Ovary (tissue), 9 donors: ENCODE results near the gene JPT1. TPM values are rescaled to one million over a fixed set of nuclear protein-coding genes. Genes with fewer than 3 reads are reported as not detected.
A peak's percentile ranks its signal among the peaks of the same experiment; 100 is the strongest.
"Not testable (repeated sequence)": the region's sequence is repeated elsewhere in the genome, so short reads cannot be mapped to it uniquely, and the experiment has no call there.

Experiments
- DNase-seq, 5 donors: peaks; one replicate each; pipeline ENCODE4 v3.0.0-alpha.2; 2019 to 2020
- H3K27ac ChIP-seq, 2 donors: fragments of 200-600 bp; one replicate each; pipeline versions ENCODE4 v1.5.1 to v1.8.0; 2019 to 2022
- H3K27me3 ChIP-seq: fragments of 200-600 bp; one replicate; pipeline ENCODE4 v1.8.0; 2022
- H3K36me3 ChIP-seq: fragments of 200-600 bp; sonication (generic); one replicate; pipeline ENCODE4 v1.5.1; 2019
- H3K4me1 ChIP-seq: one replicate; pipeline ENCODE4 v1.8.1; 2013; ENCODE audit warnings: mild to moderate bottlenecking, moderate library complexity; ENCODE audit not compliant: insufficient read depth
- H3K4me3 ChIP-seq: fragments of 200-600 bp; sonication (generic); one replicate; pipeline ENCODE4 v1.5.1; 2017
- H3K9me3 ChIP-seq, 2 donors: fragments of 200-600 bp in 1 of 2; sonication (generic) in 1 of 2; one replicate each; pipeline versions ENCODE4 v1.5.1 to v1.8.1; 2013 to 2019; ENCODE audit warnings: mild to moderate bottlenecking in 1 of 2, moderate library complexity in 1 of 2
- CTCF ChIP-seq, 3 donors: fragments of 450-650 bp in 2 of 3; fragments of 200-600 bp in 1 of 3; IDR thresholded peaks; one replicate each; pipeline versions ENCODE4 v1.5.1 to v1.8.0; 2016 to 2022; ENCODE audit warnings: antibody characterized with exemption in 3 of 3, mild to moderate bottlenecking in 1 of 3
- EP300 ChIP-seq: sonication (generic); formaldehyde crosslinking; IDR thresholded peaks from one replicate; pipeline ENCODE4 v1.6.1; 2017; ENCODE audit warnings: antibody characterized with exemption
- POLR2A ChIP-seq: fragments of 450-650 bp; IDR thresholded peaks from one replicate; pipeline ENCODE4 v1.6.1; 2017; ENCODE audit warnings: antibody characterized with exemption, mild to moderate bottlenecking, moderate library complexity
- WGBS, 3 donors: extraction: QIAGEN DNeasy Blood & Tissue Kit in 1 of 3; methylation state at CpG; one replicate each; pipeline versions ENCODE4 v1.1.5 to v1.1.7; 2013 to 2017; 5-methylcytosine and 5-hydroxymethylcytosine counted together
- intact Hi-C, 4 donors: fragments of 100-400 bp; cut with DNase I; formaldehyde crosslinking; loops; one replicate each; pipeline versions ENCODE4 v1.11.0 to v1.15.1; 2022 to 2023
- polyA plus RNA-seq, 2 donors: library from polyadenylated mRNA; stranded (reverse); fragments of 200-250 nt in 1 of 2; fragments of 350-450 nt in 1 of 2; fragmentation: Illumina TruSeq in 1 of 2; extraction: RNeasy Lipid Tissue Mini Kit (QIAGEN cat#74804) in 1 of 2; gene quantifications; one replicate each; pipeline ENCODE4 v1.2.3, GENCODE V29; 2013 to 2014
- total RNA-seq, 7 donors: library from RNA; depleted of rRNA in 2 of 7; stranded (reverse); fragments of >200 nt in 2 of 7; fragmentation: NEBNext Ultra II Directional in 3 of 7; extraction: Animal tissue kit (Norgen Biotek cat#: 25700) in 3 of 7; gene quantifications; one replicate each; pipeline versions ENCODE4 v1.1.0 to v1.2.4, GENCODE V29; 2016 to 2023
- donor health status: DM: no; HTN: no; CAD: no; lungs with moderate emphysema.
- donor health status: DM: no; HTN: no; CAD: no.
- donor health status: Bipolar disorder and iron deficiency.
- donor health status: DM: yes; HTN: yes; CAD: no.
- donor health status: DM: no; HTN: no; CAD: no.
- donor health status: DM: yes; HTN: yes; CAD: no.

JPT1 gene
- total and polyA plus RNA-seq, 9 donors: 12.9 to 54.5 (median 20.2) TPM

GRCh38 chr17:75146592-75146991 is 7.7 kb downstream of the JPT1 start:
- intact Hi-C loops: no loop called here
- Histone ChIP-seq H3K27me3 (no peaks in the 10 kb centered on the region), H3K27ac (no peak overlapping the region), H3K4me3 (no peak overlapping the region), H3K36me3 (no peaks in the 10 kb centered on the region), H3K4me1 (no peaks in the 10 kb centered on the region), H3K9me3 (no peaks in the 10 kb centered on the region)
- 83 to 90% (median 83%) methylated on average over 3 of the region's 3 CpGs for WGBS, 3 donors
- no peak for DNase-seq
- TF ChIP-seq CTCF (IDR thresholded peaks at IDR 0.05): no peak

- WGBS, 3 donors: 85 to 89% (median 88%) methylated on average over 11 of the region's 11 CpGs
- H3K4me3 ChIP-seq: no peak overlapping the region
Measured at GRCh38 chr17:75144816-75145512, 9.3 kb downstream of the JPT1 start.

GRCh38 chr17:75142236-75142971 is 11.9 kb downstream of the JPT1 start:
- Histone ChIP-seq H3K9me3 (no peaks in the 10 kb centered on the region), H3K27ac (no peak overlapping the region), H3K4me3 (no peak overlapping the region), H3K36me3 (no peaks in the 10 kb centered on the region), H3K4me1 (no peaks in the 10 kb centered on the region), H3K27me3 (no peaks in the 10 kb centered on the region)
- TF ChIP-seq POLR2A (no peak), EP300 (no peak), CTCF (IDR thresholded peaks at IDR 0.05) (no peak)
- WGBS, 3 donors: 88% methylated on average over 13 of the region's 13 CpGs
- no peak for DNase-seq
- intact Hi-C loops: no loop called here

More at GRCh38 chr17:75144816-75145512, 9.3 kb downstream of the JPT1 start:
- no peaks in the 10 kb centered on the region for H3K36me3 ChIP-seq
- TF ChIP-seq CTCF (IDR thresholded peaks at IDR 0.05) (no peak), EP300 (no peak), POLR2A (no peak)
- no peaks in the 10 kb centered on the region for H3K27me3 ChIP-seq
- no peaks in the 10 kb centered on the region for H3K9me3 ChIP-seq
- no peak overlapping the region for H3K27ac ChIP-seq
- no peaks in the 10 kb centered on the region for H3K4me1 ChIP-seq
- DNase-seq: no peak
- intact Hi-C loops: no loop called here

- no peaks in the 10 kb centered on the region for H3K36me3 ChIP-seq
- DNase-seq: no peak
- H3K4me3 ChIP-seq: no peak overlapping the region
- H3K4me1 ChIP-seq: no peaks in the 10 kb centered on the region
- H3K27me3 ChIP-seq: no peaks in the 10 kb centered on the region
- no peak for TF ChIP-seq CTCF (IDR thresholded peaks at IDR 0.05)
- no peak for TF ChIP-seq POLR2A
- TF ChIP-seq EP300: no peak
- intact Hi-C loops: no loop called here
- whole genome bisulfite sequencing, 3 donors: 80 to 88% (median 85%) methylated on average over 5 of the region's 5 CpGs
- no peak overlapping the region for H3K27ac ChIP-seq
- H3K9me3 ChIP-seq: no peaks in the 10 kb centered on the region
Measured at GRCh38 chr17:75138519-75138918, 15.8 kb downstream of the JPT1 start.

GRCh38 chr17:75137762-75138161 is 16.6 kb downstream of the JPT1 start:
- H3K27me3 ChIP-seq, intact Hi-C loops, H3K4me1 ChIP-seq, H3K27ac ChIP-seq, H3K9me3 ChIP-seq, H3K36me3 ChIP-seq, H3K4me3 ChIP-seq: not testable (repeated sequence)
- 90 to 96% (median 95%) methylated on average over 9 of the region's 9 CpGs for WGBS, 3 donors
- peak in 1 of 5 donors; percentile 5 for DNase-seq
